H9 (cell line): Measurements from ENCODE around the gene RNF212. TPM values are rescaled to one million over a fixed set of nuclear protein-coding genes. Genes with fewer than 3 reads are reported as not detected.
A peak's percentile ranks its signal among the peaks of the same experiment; 100 is the strongest.
"Not testable (repeated sequence)": the region's sequence is repeated elsewhere in the genome, so short reads cannot be mapped to it uniquely, and the experiment has no call there.

ENCODE experiments used
- DNase-seq: peaks from one replicate; pipeline ENCODE4 v3.0.0-alpha.2; 2017
- H2AFZ ChIP-seq: one replicate; pipeline ENCODE4 v1.6.1; 2013; ENCODE audit warnings: mild to moderate bottlenecking, low read length, control low read depth, moderate library complexity
- H2AK5ac ChIP-seq: 2 replicates; pipeline ENCODE4 v1.6.1; 2013; ENCODE audit warnings: low read length, control low read depth, mixed read lengths; ENCODE audit not compliant: insufficient read length
- H2BK120ac ChIP-seq: one replicate; pipeline ENCODE4 v1.6.1; 2013; ENCODE audit warnings: low read depth, mild to moderate bottlenecking, low read length, control low read depth, inconsistent platforms; ENCODE audit not compliant: poor library complexity, severe bottlenecking
- H2BK12ac ChIP-seq: 2 replicates; pipeline ENCODE4 v1.6.1; 2013; ENCODE audit warnings: low read length, control low read depth, mixed read lengths, low read depth; ENCODE audit not compliant: insufficient read length
- H2BK15ac ChIP-seq: 2 replicates; pipeline ENCODE4 v1.6.1; 2013; ENCODE audit warnings: low read depth, low read length, control low read depth
- H2BK20ac ChIP-seq: one replicate; pipeline ENCODE4 v1.6.1; 2013; ENCODE audit warnings: low read depth, mild to moderate bottlenecking, low read length, control low read depth, inconsistent platforms; ENCODE audit not compliant: poor library complexity, severe bottlenecking
- H2BK5ac ChIP-seq: 2 replicates; pipeline ENCODE4 v1.6.1; 2013; ENCODE audit warnings: low read length, control low read depth, mixed read lengths; ENCODE audit not compliant: insufficient read length
- H3K14ac ChIP-seq: 2 replicates; pipeline ENCODE4 v1.6.1; 2013; ENCODE audit warnings: low read length, control low read depth; ENCODE audit not compliant: insufficient read depth
- H3K18ac ChIP-seq: 2 replicates; pipeline ENCODE4 v1.6.1; 2013; ENCODE audit warnings: low read depth, mild to moderate bottlenecking, mixed read lengths, low read length, control low read depth; ENCODE audit not compliant: insufficient read length
- H3K23ac ChIP-seq: 2 replicates; pipeline ENCODE4 v1.6.1; 2013; ENCODE audit warnings: low read length, control low read depth, mixed read lengths, low read depth; ENCODE audit not compliant: insufficient read length
- H3K23me2 ChIP-seq: 2 replicates; pipeline ENCODE4 v1.6.1; 2013; ENCODE audit warnings: low read depth, mild to moderate bottlenecking, mixed read lengths, low read length, control low read depth; ENCODE audit not compliant: insufficient read length, poor library complexity, severe bottlenecking
- H3K27ac ChIP-seq: 2 replicates; pipeline ENCODE4 v1.5.1; 2013; ENCODE audit warnings: low read length, control low read depth, mixed read lengths, low read depth; ENCODE audit not compliant: insufficient read length
- H3K27me3 ChIP-seq: 2 replicates; pipeline ENCODE4 v1.6.1; 2013; ENCODE audit warnings: low read length, control low read depth, inconsistent platforms; ENCODE audit not compliant: insufficient read depth
- H3K4ac ChIP-seq: 2 replicates; pipeline ENCODE4 v1.6.1; 2013; ENCODE audit warnings: low read depth, mild to moderate bottlenecking, control low read depth, inconsistent platforms, low read length, moderate library complexity
- H3K4me1 ChIP-seq: 2 replicates; pipeline ENCODE4 v1.6.1; 2013; ENCODE audit warnings: low read length, control low read depth, inconsistent platforms; ENCODE audit not compliant: insufficient read depth
- H3K4me2 ChIP-seq: 2 replicates; pipeline ENCODE4 v1.6.1; 2013; ENCODE audit warnings: low read length, control low read depth, mixed read lengths; ENCODE audit not compliant: insufficient read length, insufficient read depth
- H3K56ac ChIP-seq: 2 replicates; pipeline ENCODE4 v1.6.1; 2013; ENCODE audit warnings: low read depth, mild to moderate bottlenecking, mixed read lengths, low read length, control low read depth; ENCODE audit not compliant: insufficient read length
- H3K79me1 ChIP-seq: 2 replicates; pipeline ENCODE4 v1.6.1; 2013; ENCODE audit warnings: low read depth, mild to moderate bottlenecking, moderate library complexity, low read length, control low read depth, inconsistent platforms; ENCODE audit not compliant: insufficient read depth, poor library complexity, severe bottlenecking
- H3K79me2 ChIP-seq: 2 replicates; pipeline ENCODE4 v1.6.1; 2013; ENCODE audit warnings: low read length, control low read depth, inconsistent platforms; ENCODE audit not compliant: insufficient read depth
- H3K9ac ChIP-seq: 2 replicates; pipeline ENCODE4 v1.6.1; 2013; ENCODE audit warnings: low read length, control low read depth, mixed read lengths; ENCODE audit not compliant: insufficient read length; ENCODE audit errors: extremely low read depth
- H3K9me3 ChIP-seq: one replicate; pipeline ENCODE4 v1.6.1; 2013; ENCODE audit warnings: low read depth, low read length, inconsistent platforms; ENCODE audit not compliant: control insufficient read depth
- H3T11ph ChIP-seq: one replicate; pipeline ENCODE4 v1.6.1; 2013; ENCODE audit warnings: mild to moderate bottlenecking, low read length, control low read depth, inconsistent platforms
- H4K20me1 ChIP-seq: one replicate; pipeline ENCODE4 v1.6.1; 2013; ENCODE audit not compliant: control insufficient read depth, insufficient read length, insufficient read depth
- H4K5ac ChIP-seq: 2 replicates; pipeline ENCODE4 v1.6.1; 2013; ENCODE audit warnings: low read depth, mild to moderate bottlenecking, mixed read lengths, low read length, control low read depth; ENCODE audit not compliant: insufficient read length
- H4K8ac ChIP-seq: replicated peaks from 2 replicates; pipeline ENCODE4 v1.6.1; 2013; ENCODE audit warnings: low read length, control low read depth, mixed read lengths, low read depth; ENCODE audit not compliant: insufficient read length
- H4K91ac ChIP-seq: 2 replicates; pipeline ENCODE4 v1.6.1; 2013; ENCODE audit warnings: low read depth, mild to moderate bottlenecking, moderate library complexity, mixed read lengths, low read length, control low read depth; ENCODE audit not compliant: insufficient read length
- H3K27ac Mint-ChIP-seq, 3 experiments: 2 replicates in 2 of 3; 3 replicates in 1 of 3; pipeline ENCODE4 v1.8.0; 2020 to 2021; ENCODE audit warnings: mixed read lengths in 3 of 3, mild to moderate bottlenecking in 1 of 3, moderate library complexity in 1 of 3
- H3K27me3 Mint-ChIP-seq: 2 replicates; pipeline ENCODE4 v1.8.0; 2021; ENCODE audit warnings: low read depth, mild to moderate bottlenecking, moderate library complexity, mixed read lengths
- H3K36me3 Mint-ChIP-seq, 3 experiments: 2 replicates in 2 of 3; 3 replicates in 1 of 3; pipeline ENCODE4 v1.8.0; 2020 to 2021; ENCODE audit warnings: low read depth in 3 of 3, mixed read lengths in 3 of 3; ENCODE audit not compliant: insufficient read depth in 1 of 3
- H3K4me1 Mint-ChIP-seq, 2 experiments: 2 replicates each; pipeline ENCODE4 v1.8.0; 2020; ENCODE audit warnings: mixed read lengths in 2 of 2
- H3K4me3 Mint-ChIP-seq, 2 experiments: 2 replicates in 1 of 2; 3 replicates in 1 of 2; pipeline ENCODE4 v1.8.0; 2020 to 2021; ENCODE audit warnings: mild to moderate bottlenecking in 2 of 2, mixed read lengths in 2 of 2, moderate library complexity in 1 of 2
- H3K9me3 Mint-ChIP-seq, 2 experiments: 2 replicates in 1 of 2; 3 replicates in 1 of 2; pipeline ENCODE4 v1.8.0; 2020; ENCODE audit warnings: mild to moderate bottlenecking in 2 of 2, mixed read lengths in 2 of 2, moderate library complexity in 1 of 2
- CTCF ChIP-seq: fragments of 200-600 bp; sonication (generic); conservative IDR thresholded peaks from 3 replicates; pipeline ENCODE4 v1.8.0; 2021; ENCODE audit warnings: antibody characterized with exemption, mild to moderate bottlenecking
- WGBS: extraction: QIAGEN DNeasy Blood & Tissue Kit; methylation state at CpG from one replicate; pipeline ENCODE4 v1.1.7; 2013; ENCODE audit warnings: missing lambda C conversion rate, low lambda C conversion rate, mixed read lengths; ENCODE audit not compliant: insufficient read length; ENCODE audit errors: extremely low coverage; 5-methylcytosine and 5-hydroxymethylcytosine counted together
- total RNA-seq: library from RNA; stranded (reverse); gene quantifications from 2 replicates; pipeline ENCODE4 v1.2.1, GENCODE V29; 2021

Gene RNF212
- total RNA-seq, 1 experiment from 2014 or later, result 3.0 TPM

DNA sequence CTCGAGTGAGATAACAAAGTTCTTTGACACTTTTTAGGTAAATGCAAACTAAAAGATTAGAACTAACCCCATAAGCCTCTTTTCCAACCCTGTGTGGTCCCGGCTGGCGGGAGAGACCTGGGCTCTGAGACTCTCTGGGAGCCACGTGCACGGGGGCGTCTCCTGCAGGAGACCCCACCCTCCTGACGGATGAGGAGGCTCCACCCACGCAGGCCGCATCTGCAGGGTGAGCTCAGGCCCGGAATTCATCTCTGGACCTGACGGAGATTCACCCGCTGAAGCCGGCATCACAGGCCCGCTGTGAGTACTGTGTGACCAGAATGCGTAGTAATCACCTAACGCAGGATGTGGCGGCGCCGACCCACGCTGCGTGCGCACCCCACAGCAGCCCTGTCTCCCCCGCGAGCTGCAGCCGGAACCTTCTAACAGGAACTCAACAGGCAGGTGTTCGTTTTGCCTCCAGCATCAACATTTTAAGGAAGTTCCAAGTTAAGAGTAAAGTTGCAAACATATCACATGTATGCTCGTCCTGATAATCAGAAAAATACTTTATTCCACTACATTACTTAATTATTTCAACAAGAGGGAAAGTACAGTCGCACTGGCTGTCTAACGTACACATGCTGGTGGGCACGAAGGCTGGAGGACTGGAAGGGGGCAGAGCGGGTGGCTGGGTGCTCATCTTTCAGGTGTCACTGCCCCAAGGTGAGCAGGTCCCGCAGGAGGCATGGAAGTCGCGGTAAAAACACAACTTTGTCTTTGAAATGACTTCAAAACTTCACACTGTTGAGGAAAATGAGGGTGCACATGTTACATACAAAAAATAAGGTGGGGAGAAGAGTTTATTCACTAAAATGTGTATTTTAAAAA lies 57.4 kb downstream of the RNF212 start:
- Mint-ChIP-seq H3K36me3 (no peaks in the 10 kb centered on the region; a peak in 1 of 7 replicates), H3K27ac (no peak overlapping the region), H3K27me3 (peaks cover 69% of the 10 kb centered on the region), H3K4me1 (peaks cover 5 to 10% of the 10 kb centered on the region in 2 experiments; a peak in 2 of 4 replicates), H3K9me3 (peaks cover 0 to 5% of the 10 kb centered on the region in 2 experiments; a peak in 2 of 5 replicates), H3K4me3 (no peak overlapping the region; a peak in 1 of 5 replicates)
- no peak overlapping the region for H3K56ac ChIP-seq
- H2BK12ac ChIP-seq, result no peak overlapping the region
- peak overlapping the region; percentile 21 for H3K18ac ChIP-seq
- H3K23me2 ChIP-seq, result no peaks in the 10 kb centered on the region
- DNase-seq, result peak; percentile 70
- H3K4me1 ChIP-seq, result no peaks in the 10 kb centered on the region
- H2BK15ac ChIP-seq, result no peak overlapping the region
- no peak overlapping the region for H3K4me2 ChIP-seq
- H3K23ac ChIP-seq, result no peak overlapping the region
- no peaks in the 10 kb centered on the region for H3K9me3 ChIP-seq
- H3K4ac ChIP-seq, result no peak overlapping the region
- H3K79me2 ChIP-seq, result no peaks in the 10 kb centered on the region
- no CpG with 5 or more reads among the region's 34 CpGs for WGBS
- no peak overlapping the region for H3K9ac ChIP-seq
- no peak for TF ChIP-seq CTCF
- H3K14ac ChIP-seq, result peak overlapping the region; percentile 35; the same call in 1 of the 2 replicates
- no peak overlapping the region for H2BK20ac ChIP-seq
- no peaks in the 10 kb centered on the region for H3K79me1 ChIP-seq
- H2AK5ac ChIP-seq, result no peak overlapping the region
- peak overlapping the region; percentile 66 for H2AFZ ChIP-seq
- no peak overlapping the region for H3K27ac ChIP-seq
- H3K27me3 ChIP-seq, result no peaks in the 10 kb centered on the region; the same call in 1 of the 2 replicates
- no peak overlapping the region for H2BK5ac ChIP-seq
- H4K5ac ChIP-seq, result no peak overlapping the region
- H4K20me1 ChIP-seq, result no peaks in the 10 kb centered on the region
- no peak overlapping the region for H2BK120ac ChIP-seq
- H4K8ac ChIP-seq, result no peak overlapping the region
- H4K91ac ChIP-seq, result no peak overlapping the region
- no peak overlapping the region for H3T11ph ChIP-seq

- not testable (repeated sequence) for H2BK12ac ChIP-seq, H3K4ac ChIP-seq, H4K8ac ChIP-seq, H3K56ac ChIP-seq, H3K79me1 ChIP-seq, H3K4me1 Mint-ChIP-seq, H2BK120ac ChIP-seq, H3K4me2 ChIP-seq, H3K27ac Mint-ChIP-seq, H3K9me3 ChIP-seq, H3T11ph ChIP-seq, H3K27me3 ChIP-seq, H3K9ac ChIP-seq, H3K4me1 ChIP-seq, H2BK5ac ChIP-seq, H3K23ac ChIP-seq, H4K91ac ChIP-seq, H2AK5ac ChIP-seq, H2BK15ac ChIP-seq, H4K20me1 ChIP-seq, H3K9me3 Mint-ChIP-seq, DNase-seq, H3K36me3 Mint-ChIP-seq, H3K23me2 ChIP-seq, H3K79me2 ChIP-seq, H4K5ac ChIP-seq, H3K4me3 Mint-ChIP-seq, H3K27ac ChIP-seq, H2BK20ac ChIP-seq
- WGBS, result no CpG with 5 or more reads among the region's 13 CpGs
- H2AFZ ChIP-seq, result peak overlapping the region; percentile 66
- H3K27me3 Mint-ChIP-seq, result peaks cover 71% of the 10 kb centered on the region
- H3K14ac ChIP-seq, result peak overlapping the region; percentile 35; the same call in 1 of the 2 replicates
- H3K18ac ChIP-seq, result peak overlapping the region; percentile 21
Measured at GRCh38 chr4:1055243-1055701, 58.1 kb downstream of the RNF212 start.
